ENCODE measurements around the gene PLEKHG5.

- TF ChIP-seq, protein P1, sequence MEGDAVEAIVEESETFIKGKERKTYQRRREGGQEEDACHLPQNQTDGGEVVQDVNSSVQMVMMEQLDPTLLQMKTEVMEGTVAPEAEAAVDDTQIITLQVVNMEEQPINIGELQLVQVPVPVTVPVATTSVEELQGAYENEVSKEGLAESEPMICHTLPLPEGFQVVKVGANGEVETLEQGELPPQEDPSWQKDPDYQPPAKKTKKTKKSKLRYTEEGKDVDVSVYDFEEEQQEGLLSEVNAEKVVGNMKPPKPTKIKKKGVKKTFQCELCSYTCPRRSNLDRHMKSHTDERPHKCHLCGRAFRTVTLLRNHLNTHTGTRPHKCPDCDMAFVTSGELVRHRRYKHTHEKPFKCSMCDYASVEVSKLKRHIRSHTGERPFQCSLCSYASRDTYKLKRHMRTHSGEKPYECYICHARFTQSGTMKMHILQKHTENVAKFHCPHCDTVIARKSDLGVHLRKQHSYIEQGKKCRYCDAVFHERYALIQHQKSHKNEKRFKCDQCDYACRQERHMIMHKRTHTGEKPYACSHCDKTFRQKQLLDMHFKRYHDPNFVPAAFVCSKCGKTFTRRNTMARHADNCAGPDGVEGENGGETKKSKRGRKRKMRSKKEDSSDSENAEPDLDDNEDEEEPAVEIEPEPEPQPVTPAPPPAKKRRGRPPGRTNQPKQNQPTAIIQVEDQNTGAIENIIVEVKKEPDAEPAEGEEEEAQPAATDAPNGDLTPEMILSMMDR (conservative IDR thresholded peaks at IDR 0.05) = no peak
- TF ChIP-seq ZFX (IDR thresholded peaks at IDR 0.05) = no peak
These were observed 41.4 kb downstream of the PLEKHG5 start for GRCh38 chr1:6450005-6450450.
